Suprapubic skin (tissue), 4 donors: ENCODE measurements around the gene GSTO2. TPM values are rescaled to one million over a fixed set of nuclear protein-coding genes. Genes with fewer than 3 reads are reported as not detected.

Source experiments
- DNase-seq, 2 donors: peaks; one replicate each; pipeline ENCODE4 v3.0.0-alpha.2; 2019; ENCODE audit warnings: low spot score in 2 of 2
- H3K27ac ChIP-seq: fragments of 200-600 bp; sonication (generic); one replicate; pipeline ENCODE4 v1.5.1; 2019
- H3K27me3 ChIP-seq: fragments of 200-600 bp; sonication (generic); one replicate; pipeline ENCODE4 v1.5.1; 2019
- H3K36me3 ChIP-seq: fragments of 200-600 bp; sonication (generic); one replicate; pipeline ENCODE4 v1.5.1; 2019
- H3K4me1 ChIP-seq: fragments of 200-600 bp; sonication (generic); one replicate; pipeline ENCODE4 v1.5.1; 2019
- H3K4me3 ChIP-seq: fragments of 200-600 bp; sonication (generic); one replicate; pipeline ENCODE4 v1.5.1; 2019; ENCODE audit warnings: mild to moderate bottlenecking
- H3K9me3 ChIP-seq: fragments of 200-600 bp; sonication (generic); one replicate; pipeline ENCODE4 v1.5.1; 2019
- EP300 ChIP-seq: sonication (generic); formaldehyde crosslinking; IDR thresholded peaks from one replicate; pipeline ENCODE4 v1.6.1; 2017; ENCODE audit warnings: antibody characterized with exemption
- POLR2A ChIP-seq, 2 donors: fragments of 450-650 bp; IDR thresholded peaks; one replicate each; pipeline ENCODE4 v1.6.1; 2017; ENCODE audit warnings: antibody characterized with exemption in 2 of 2, mild to moderate bottlenecking in 2 of 2, moderate library complexity in 2 of 2
- POLR2AphosphoS5 ChIP-seq, 3 donors: sonication (generic); formaldehyde crosslinking; IDR thresholded peaks; one replicate each; pipeline ENCODE4 v1.6.1; 2017; ENCODE audit warnings: antibody characterized with exemption in 3 of 3
- WGBS: methylation state at CpG from one replicate; pipeline ENCODE4 v1.1.5; 2018; 5-methylcytosine and 5-hydroxymethylcytosine counted together
- total RNA-seq, 4 donors: library from RNA; depleted of rRNA; stranded (reverse); fragments of >200 nt; gene quantifications; one replicate each; pipeline ENCODE4 v1.1.0, GENCODE V29; 2016
- TF ChIP-seq, protein P1 (sequence below), 2 donors: fragments of 200-600 bp in 1 of 2; fragments of 450-650 bp in 1 of 2; sonication (generic) in 1 of 2; IDR thresholded peaks; one replicate each; pipeline ENCODE4 v1.5.1; 2016 to 2019; ENCODE audit warnings: antibody characterized with exemption in 2 of 2, mild to moderate bottlenecking in 1 of 2, moderate library complexity in 1 of 2

GSTO2 gene
- total RNA-seq, 4 donors from 2014 or later: 19.0 to 35.5 (median 25.4) TPM

DNA sequence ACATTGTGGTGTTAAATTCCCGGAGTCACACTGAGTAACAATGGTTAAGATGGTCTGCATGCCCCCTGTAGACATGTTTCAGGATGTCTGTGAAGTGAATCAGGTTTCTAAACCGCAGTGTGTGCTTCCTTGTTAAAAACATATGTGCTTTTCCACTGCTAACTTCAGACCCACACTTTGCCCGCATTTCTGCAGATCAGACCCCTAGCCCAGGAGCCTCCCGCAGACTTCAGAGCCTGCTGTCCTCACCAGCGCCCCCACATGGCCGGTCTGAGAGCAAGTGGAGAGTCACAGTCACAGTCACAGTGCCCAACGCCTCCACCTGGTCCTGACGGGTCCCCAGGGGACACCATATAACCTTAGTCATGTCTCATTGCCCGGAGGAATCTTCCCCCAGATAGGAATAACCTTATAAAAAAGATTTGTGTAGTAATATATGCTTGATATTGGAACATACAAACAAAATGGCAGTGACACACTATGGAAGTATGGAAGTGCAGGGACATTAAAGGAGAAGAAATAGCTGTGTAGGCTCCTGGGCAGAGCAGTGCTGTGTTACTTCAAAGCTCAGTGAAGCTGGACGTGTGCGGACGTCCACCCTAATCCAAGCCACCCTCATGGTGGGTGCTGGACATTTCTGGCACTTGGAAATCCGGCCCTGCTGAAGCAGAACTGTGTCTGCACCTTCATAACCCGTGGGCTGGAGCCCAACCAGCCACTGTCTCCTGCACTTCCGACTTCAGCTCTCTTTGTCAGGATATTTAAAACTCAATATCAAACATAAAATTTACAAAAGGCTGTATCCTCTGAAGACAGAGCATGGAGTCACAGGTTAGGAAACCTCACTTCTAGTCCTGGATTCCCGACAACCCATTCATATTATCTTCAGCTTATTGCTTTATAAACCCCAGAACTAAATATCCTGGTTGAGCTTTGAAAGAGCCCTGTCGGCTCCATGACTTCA lies 29.0 kb downstream of the GSTO2 start:
- H3K27me3 ChIP-seq: no peaks in the 10 kb centered on the region
- no peaks in the 10 kb centered on the region for H3K9me3 ChIP-seq
- H3K4me3 ChIP-seq: no peak overlapping the region
- TF ChIP-seq POLR2A (IDR thresholded peaks at IDR 0.05): no peak
- TF ChIP-seq POLR2AphosphoS5 (IDR thresholded peaks at IDR 0.05): no peak
- TF ChIP-seq, protein P1, sequence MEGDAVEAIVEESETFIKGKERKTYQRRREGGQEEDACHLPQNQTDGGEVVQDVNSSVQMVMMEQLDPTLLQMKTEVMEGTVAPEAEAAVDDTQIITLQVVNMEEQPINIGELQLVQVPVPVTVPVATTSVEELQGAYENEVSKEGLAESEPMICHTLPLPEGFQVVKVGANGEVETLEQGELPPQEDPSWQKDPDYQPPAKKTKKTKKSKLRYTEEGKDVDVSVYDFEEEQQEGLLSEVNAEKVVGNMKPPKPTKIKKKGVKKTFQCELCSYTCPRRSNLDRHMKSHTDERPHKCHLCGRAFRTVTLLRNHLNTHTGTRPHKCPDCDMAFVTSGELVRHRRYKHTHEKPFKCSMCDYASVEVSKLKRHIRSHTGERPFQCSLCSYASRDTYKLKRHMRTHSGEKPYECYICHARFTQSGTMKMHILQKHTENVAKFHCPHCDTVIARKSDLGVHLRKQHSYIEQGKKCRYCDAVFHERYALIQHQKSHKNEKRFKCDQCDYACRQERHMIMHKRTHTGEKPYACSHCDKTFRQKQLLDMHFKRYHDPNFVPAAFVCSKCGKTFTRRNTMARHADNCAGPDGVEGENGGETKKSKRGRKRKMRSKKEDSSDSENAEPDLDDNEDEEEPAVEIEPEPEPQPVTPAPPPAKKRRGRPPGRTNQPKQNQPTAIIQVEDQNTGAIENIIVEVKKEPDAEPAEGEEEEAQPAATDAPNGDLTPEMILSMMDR (IDR thresholded peaks at IDR 0.05): peak in 1 of 2 donors; percentile 36
- WGBS: 72% methylated on average over 17 of the region's 17 CpGs
- H3K27ac ChIP-seq: no peak overlapping the region
- DNase-seq: no peak
- peaks cover 3% of the 10 kb centered on the region for H3K36me3 ChIP-seq
- H3K4me1 ChIP-seq: peaks cover 12% of the 10 kb centered on the region

DNA sequence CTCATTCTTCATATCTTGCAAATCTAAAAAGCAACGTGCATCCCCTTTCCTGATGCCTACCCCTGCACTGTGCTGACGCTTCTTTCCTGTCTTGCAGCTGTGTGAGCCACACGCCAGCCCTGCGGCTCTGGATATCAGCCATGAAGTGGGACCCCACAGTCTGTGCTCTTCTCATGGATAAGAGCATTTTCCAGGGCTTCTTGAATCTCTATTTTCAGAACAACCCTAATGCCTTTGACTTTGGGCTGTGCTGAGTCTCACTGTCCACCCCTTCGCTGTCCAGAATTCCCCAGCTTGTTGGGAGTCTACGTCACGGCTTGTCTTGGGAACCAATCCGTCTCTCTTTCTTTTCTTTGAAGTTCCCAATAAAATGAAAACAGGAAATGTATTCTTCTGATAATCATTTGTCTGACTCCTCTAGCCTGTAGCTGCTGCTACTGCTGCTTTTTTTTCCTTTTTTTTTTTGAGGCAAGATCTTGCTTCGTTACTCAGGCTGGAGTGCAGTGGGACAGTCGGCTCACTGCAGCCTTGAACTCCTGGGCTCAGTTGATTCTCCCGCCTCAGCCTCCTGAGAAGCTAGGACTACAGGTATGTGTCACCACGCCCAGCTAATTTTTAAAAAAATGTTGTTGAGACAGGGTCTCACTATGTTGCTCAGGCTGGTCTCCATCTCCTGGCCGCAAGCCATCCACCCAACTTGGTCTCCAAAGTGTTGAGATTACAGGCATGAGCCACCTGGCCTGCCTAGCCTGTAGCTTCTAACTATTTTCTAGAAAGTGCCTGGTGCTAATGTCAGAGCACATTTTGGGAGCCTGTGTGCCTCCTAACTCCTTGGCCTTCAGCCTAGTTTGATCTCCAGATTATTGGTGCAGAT lies 30.3 kb downstream of the GSTO2 start:
- peaks cover 3% of the 10 kb centered on the region for H3K36me3 ChIP-seq
- DNase-seq: no peak
- TF ChIP-seq EP300: no peak
- TF ChIP-seq, protein P1 (IDR thresholded peaks at IDR 0.05): no peak
- TF ChIP-seq POLR2AphosphoS5 (IDR thresholded peaks at IDR 0.05): no peak
- TF ChIP-seq POLR2A (IDR thresholded peaks at IDR 0.05): no peak
- 63% methylated on average over 13 of the region's 13 CpGs for WGBS
- no peaks in the 10 kb centered on the region for H3K9me3 ChIP-seq
- peak overlapping the region; percentile 27 for H3K27ac ChIP-seq
- H3K4me1 ChIP-seq: peaks cover 14% of the 10 kb centered on the region
- H3K4me3 ChIP-seq: no peak overlapping the region
- no peaks in the 10 kb centered on the region for H3K27me3 ChIP-seq

DNA sequence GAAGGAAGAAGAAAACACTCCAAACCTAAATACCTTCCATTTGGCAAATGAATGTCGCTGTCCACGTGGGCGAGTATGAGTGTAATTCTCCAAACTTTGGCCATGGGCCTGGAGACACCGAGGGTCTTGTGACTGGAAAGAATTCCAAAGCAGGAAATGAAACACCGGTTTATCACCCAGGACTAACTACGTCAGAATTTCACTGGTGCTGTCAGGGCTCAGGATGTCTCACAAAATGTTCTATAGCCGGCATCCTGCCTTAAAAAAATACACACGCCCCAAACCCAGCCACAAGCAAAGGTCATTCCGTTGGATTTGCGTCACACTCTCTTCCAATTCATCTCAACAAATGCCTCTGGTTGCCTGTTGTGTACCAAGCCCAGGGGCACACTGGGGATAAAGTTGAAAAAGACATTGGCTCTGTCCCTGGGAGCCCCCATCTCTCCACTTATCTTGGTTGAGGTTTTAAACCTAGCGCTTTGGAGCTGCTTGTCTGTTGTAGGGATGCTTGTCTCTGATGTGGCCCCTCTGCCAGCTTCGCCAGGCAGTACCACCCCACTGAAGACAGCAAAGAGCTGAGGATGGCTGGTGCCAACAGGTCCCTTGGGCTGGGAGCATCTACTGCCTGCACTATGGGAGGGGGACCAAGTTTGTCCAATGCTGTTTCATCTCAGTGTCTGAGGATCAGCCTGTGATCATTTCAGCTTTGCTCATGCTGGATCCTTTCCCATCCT lies 31.2 kb downstream of the GSTO2 start:
- peaks cover 22% of the 10 kb centered on the region for H3K4me1 ChIP-seq
- H3K4me3 ChIP-seq: no peak overlapping the region
- no peaks in the 10 kb centered on the region for H3K9me3 ChIP-seq
- TF ChIP-seq POLR2A (IDR thresholded peaks at IDR 0.05) (no peak), POLR2AphosphoS5 (IDR thresholded peaks at IDR 0.05) (no peak), EP300 (peak; percentile 84)
- TF ChIP-seq, protein P1 (IDR thresholded peaks at IDR 0.05): no peak
- no peak for DNase-seq
- peak overlapping the region; percentile 65 for H3K27ac ChIP-seq
- 74% methylated on average over 12 of the region's 12 CpGs for WGBS
- no peaks in the 10 kb centered on the region for H3K27me3 ChIP-seq
- peaks cover 3% of the 10 kb centered on the region for H3K36me3 ChIP-seq

DNA sequence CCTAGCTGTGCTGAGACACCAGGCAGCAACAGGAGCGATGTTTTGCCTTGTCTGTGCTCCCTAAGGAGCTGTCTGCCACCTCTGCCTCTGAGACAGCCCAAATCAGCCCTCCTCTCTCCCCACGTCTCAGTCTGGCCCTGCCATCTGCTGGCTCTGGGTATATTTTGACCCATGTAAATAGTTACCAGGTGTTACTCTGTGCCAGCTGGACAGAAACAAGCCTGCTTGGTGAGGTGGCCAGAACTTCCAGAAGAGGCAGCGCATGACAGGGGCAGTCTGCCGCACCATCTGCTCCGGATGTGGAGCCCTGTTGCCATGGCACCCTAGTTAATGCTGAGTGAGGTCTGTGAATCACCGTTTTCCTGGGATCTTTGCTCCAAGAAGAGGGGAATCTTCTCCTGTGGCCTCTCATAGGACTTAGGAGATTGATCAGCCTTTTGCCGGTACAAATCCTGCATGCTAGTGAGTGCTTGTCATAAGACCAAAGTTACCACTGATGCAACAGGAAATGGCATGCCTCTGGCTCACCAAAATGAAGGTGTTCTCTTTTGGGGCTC lies 31.8 kb downstream of the GSTO2 start:
- DNase-seq: no peak
- Histone ChIP-seq H3K4me1 (peaks cover 28% of the 10 kb centered on the region), H3K27ac (peak overlapping the region; percentile 65), H3K36me3 (peaks cover 3% of the 10 kb centered on the region), H3K4me3 (no peak overlapping the region), H3K9me3 (no peaks in the 10 kb centered on the region), H3K27me3 (no peaks in the 10 kb centered on the region)
- 54% methylated on average over 4 of the region's 7 CpGs for WGBS
- TF ChIP-seq EP300 (no peak), POLR2AphosphoS5 (IDR thresholded peaks at IDR 0.05) (peak in 1 of 3 donors; percentile 6)
